ENCODE data around the gene PSMG3.
"Not testable (repeated sequence)": the region's sequence is repeated elsewhere in the genome, so short reads cannot be mapped to it uniquely, and the experiment has no call there.

GRCh38 chr7:1519322-1519922 is 50.4 kb downstream of the PSMG3 start:
- not testable (repeated sequence) for TF ChIP-seq CTCF (conservative IDR thresholded peaks at IDR 0.05); ZFX (IDR thresholded peaks at IDR 0.05)
